Daoy (cell line): Measurements from ENCODE around the gene UGT1A7. TPM values are rescaled to one million over a fixed set of nuclear protein-coding genes. Genes with fewer than 3 reads are reported as not detected.

Experiments
- DNase-seq: peaks from one replicate; pipeline ENCODE4 v3.0.0-alpha.2; 2015; ENCODE audit warnings: low read depth
- total RNA-seq: library from RNA; depleted of rRNA; stranded (reverse); fragments of >200 nt; shearing (Covaris generic); gene quantifications from 2 replicates; pipeline ENCODE4 v1.2.3, GENCODE V29; 2014; rRNA removed

The UGT1A7 gene
- total RNA-seq, 1 experiment from 2014 or later: 0.17 TPM

GRCh38 chr2:233817995-233818638 lies 136.4 kb downstream of the UGT1A7 start:
- DNase-seq: no peak

GRCh38 chr2:233818639-233819621 lies 137.2 kb downstream of the UGT1A7 start:
- DNase-seq: no peak

GRCh38 chr2:233819884-233820773 lies 138.4 kb downstream of the UGT1A7 start:
- no peak for DNase-seq

GRCh38 chr2:233820774-233821105 lies 139.0 kb downstream of the UGT1A7 start:
- no peak for DNase-seq

GRCh38 chr2:233821196-233821595 lies 139.5 kb downstream of the UGT1A7 start:
- no peak for DNase-seq

- no peak for DNase-seq
Observed at GRCh38 chr2:233821709-233822100, 140.0 kb downstream of the UGT1A7 start.

GRCh38 chr2:233822101-233822771 lies 140.5 kb downstream of the UGT1A7 start:
- no peak for DNase-seq

Other genes with a start within 250 kb of the UGT1A7 start
- gene USP40, start 115.1 kb upstream of the UGT1A7 start, total RNA-seq: 21.2 and 22.1 TPM in 2 replicates
- 15.1 and 15.4 TPM in 2 replicates for gene UGT1A8, start 64.3 kb upstream of the UGT1A7 start, total RNA-seq
- 8.2 and 13.4 TPM in 2 replicates for gene UGT1A10, start 45.5 kb upstream of the UGT1A7 start, total RNA-seq
- 0.24 and 1.0 TPM in 2 replicates for gene UGT1A9, start 10.0 kb upstream of the UGT1A7 start, total RNA-seq
- 1.1 TPM in 1 of 2 replicates, not detected in the other for gene UGT1A6, start 11.0 kb downstream of the UGT1A7 start, total RNA-seq
- 0.34 TPM in 1 of 2 replicates, not detected in the other for gene UGT1A5, start 31.0 kb downstream of the UGT1A7 start, total RNA-seq
- gene UGT1A4, start 36.8 kb downstream of the UGT1A7 start, total RNA-seq: 0.63 TPM in 1 of 2 replicates, not detected in the other
- not detected in 2 replicates for gene UGT1A3, start 47.1 kb downstream of the UGT1A7 start, total RNA-seq
- 0.03 and 0.06 TPM in 2 replicates for gene UGT1A1, start 78.4 kb downstream of the UGT1A7 start, total RNA-seq
- gene MROH2A, start 96.4 kb downstream of the UGT1A7 start, total RNA-seq: 0.21 and 0.80 TPM in 2 replicates
- gene HJURP, start 172.6 kb downstream of the UGT1A7 start, total RNA-seq: 85.5 and 86.3 TPM in 2 replicates
- gene TRPM8, start 235.5 kb downstream of the UGT1A7 start, total RNA-seq: 0.06 and 0.12 TPM in 2 replicates